GM10248 (cell line): ENCODE results near the gene KRTAP9-2.
"Not testable (repeated sequence)": the region's sequence is repeated elsewhere in the genome, so short reads cannot be mapped to it uniquely, and the experiment has no call there.

Experiments used
- CTCF ChIA-PET: fragments of 300-600 bp; sonication (Branson Sonifier 250); formaldehyde crosslinking; extraction: SDS; loops from one replicate; lab custom pipeline; 2021; ENCODE audit warnings: antibody characterized with exemption; lab: Yijun Ruan, JAX
- POLR2A ChIA-PET: fragments of 350-650 bp; sonication (Branson Sonifier 250); formaldehyde crosslinking; extraction: SDS; loops from one replicate; lab custom pipeline; 2020; ENCODE audit warnings: antibody characterized with exemption; lab: Yijun Ruan, JAX
- DNase-seq: peaks from one replicate; pipeline ENCODE4 v3.0.0; 2012; ENCODE audit errors: extremely low spot score
- CTCF ChIP-seq: IDR thresholded peaks from 2 replicates; pipeline ENCODE4 v1.5.1; 2012; ENCODE audit warnings: mild to moderate bottlenecking, low read depth; ENCODE audit errors: extremely low read depth, missing control alignments, control extremely low read depth

The KRTAP9-2 gene

GRCh38 chr17:41226598-41227095, at the start of gene KRTAP9-2:
TSS of gene KRTAP9-2 (plus strand) at chr17:41226648. CDS start at chr17:41226655, 7 bp downstream.
- POLR2A ChIA-PET, DNase-seq, CTCF ChIA-PET: not testable (repeated sequence)

- no peak for TF ChIP-seq CTCF
These were observed 49.6 kb upstream of the KRTAP9-2 start for GRCh38 chr17:41176744-41177387.

GRCh38 chr17:41177727-41178271, 48.6 kb upstream of the KRTAP9-2 start, which contains the start of gene KRTAP4-2:
TSS of gene KRTAP4-2 (minus strand) at chr17:41178221. CDS start at chr17:41178164, 57 bp downstream.
- TF ChIP-seq CTCF: no peak
- ChIA-PET POLR2A (no interaction called here), CTCF (interaction anchor here (1.2 kb wide), 1 partner anchor 46 kb away, joined by 4 read pairs; no protein-coding TSS in a partner anchor)
- no peak for DNase-seq

More at GRCh38 chr17:41176744-41177387, 49.6 kb upstream of the KRTAP9-2 start:
- DNase-seq: no peak
- POLR2A ChIA-PET: no interaction called here
- CTCF ChIA-PET: no interaction called here

- ChIA-PET POLR2A (no interaction called here), CTCF (interaction anchor here (0.6 to 1.2 kb wide), 2 partner anchors 47 to 485 kb away, joined by 3 to 4 read pairs; no protein-coding TSS in a partner anchor)
- TF ChIP-seq CTCF: no peak
- no peak for DNase-seq
These were observed 48.1 kb upstream of the KRTAP9-2 start for GRCh38 chr17:41178341-41178740.

- POLR2A ChIA-PET: no interaction called here
- TF ChIP-seq CTCF: no peak
- CTCF ChIA-PET: interaction anchor here (0.6 to 1.2 kb wide), 2 partner anchors 47 to 484 kb away, joined by 3 to 4 read pairs; no protein-coding TSS in a partner anchor
- no peak for DNase-seq
These were observed 47.4 kb upstream of the KRTAP9-2 start for GRCh38 chr17:41178843-41179616.

GRCh38 chr17:41184480-41184961, 41.9 kb upstream of the KRTAP9-2 start, which contains the start of gene KRTAP4-1:
TSS of gene KRTAP4-1 (minus strand) at chr17:41184911. CDS start at chr17:41184854, 57 bp downstream.
- ChIA-PET POLR2A (no interaction called here), CTCF (no interaction called here)
- no peak for TF ChIP-seq CTCF
- DNase-seq: no peak
